ENCODE measurements around the gene PCNX3.

DNA sequence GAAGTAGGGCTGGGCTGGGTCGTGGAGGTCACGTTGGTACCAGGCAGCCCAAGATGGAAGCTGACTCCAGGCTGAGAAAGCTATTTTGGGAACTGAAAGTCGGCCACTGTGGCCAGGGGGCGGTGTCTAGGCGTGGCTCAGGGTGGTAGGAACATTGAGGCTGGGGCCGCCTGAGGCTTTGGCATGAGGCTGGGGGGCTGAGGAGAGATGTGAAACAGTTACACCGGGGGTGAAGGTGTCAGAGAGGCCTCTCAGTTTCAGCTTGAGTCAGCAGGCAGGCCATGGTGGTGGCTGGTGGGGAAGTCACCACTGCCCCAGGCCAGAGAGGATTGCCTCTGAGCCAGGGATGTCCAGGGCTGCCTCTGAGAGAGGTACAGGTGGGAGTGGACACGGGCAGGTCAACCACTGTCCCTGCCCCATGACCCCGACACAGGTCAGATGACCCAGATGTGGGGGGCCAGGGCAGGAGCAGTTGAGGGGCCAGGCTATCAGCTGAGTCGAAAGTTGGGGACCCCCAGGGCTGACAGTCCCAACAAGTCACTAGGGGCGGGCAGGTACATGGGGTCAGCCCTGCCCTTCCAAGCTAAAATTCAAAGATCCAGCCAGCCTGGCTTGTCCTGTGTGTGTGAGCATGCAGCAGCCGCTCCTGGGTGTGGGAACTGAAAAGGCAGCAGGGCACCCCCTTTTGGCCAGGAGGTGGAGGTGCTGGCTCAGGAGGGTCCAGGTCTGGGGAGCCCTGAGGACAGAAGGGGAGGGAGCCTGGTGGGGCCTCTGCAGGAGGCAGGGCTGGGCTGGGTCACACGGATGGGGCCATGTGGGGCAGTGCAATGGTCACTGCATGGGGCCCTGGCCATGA lies 27.1 kb upstream of the PCNX3 start:
- TF ChIP-seq, protein P1, sequence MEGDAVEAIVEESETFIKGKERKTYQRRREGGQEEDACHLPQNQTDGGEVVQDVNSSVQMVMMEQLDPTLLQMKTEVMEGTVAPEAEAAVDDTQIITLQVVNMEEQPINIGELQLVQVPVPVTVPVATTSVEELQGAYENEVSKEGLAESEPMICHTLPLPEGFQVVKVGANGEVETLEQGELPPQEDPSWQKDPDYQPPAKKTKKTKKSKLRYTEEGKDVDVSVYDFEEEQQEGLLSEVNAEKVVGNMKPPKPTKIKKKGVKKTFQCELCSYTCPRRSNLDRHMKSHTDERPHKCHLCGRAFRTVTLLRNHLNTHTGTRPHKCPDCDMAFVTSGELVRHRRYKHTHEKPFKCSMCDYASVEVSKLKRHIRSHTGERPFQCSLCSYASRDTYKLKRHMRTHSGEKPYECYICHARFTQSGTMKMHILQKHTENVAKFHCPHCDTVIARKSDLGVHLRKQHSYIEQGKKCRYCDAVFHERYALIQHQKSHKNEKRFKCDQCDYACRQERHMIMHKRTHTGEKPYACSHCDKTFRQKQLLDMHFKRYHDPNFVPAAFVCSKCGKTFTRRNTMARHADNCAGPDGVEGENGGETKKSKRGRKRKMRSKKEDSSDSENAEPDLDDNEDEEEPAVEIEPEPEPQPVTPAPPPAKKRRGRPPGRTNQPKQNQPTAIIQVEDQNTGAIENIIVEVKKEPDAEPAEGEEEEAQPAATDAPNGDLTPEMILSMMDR (conservative IDR thresholded peaks at IDR 0.05 in 1 of 2, IDR thresholded peaks at IDR 0.05 in 1 of 2; ENCODE audit: extremely low read depth in 1 of 2, insufficient read depth in 1 of 2, low read depth in 1 of 2, low read length in 2 of 2) = peak; percentile 67 to 69
- no peak for TF ChIP-seq EZH2 (IDR thresholded peaks at IDR 0.05; ENCODE audit: borderline replicate concordance, low read length)

Data from mammary epithelial cell (primary cell).